ENCODE results near the gene SRRD. TPM values are rescaled to one million over a fixed set of nuclear protein-coding genes. Genes with fewer than 3 reads are reported as not detected.
A peak's percentile ranks its signal among the peaks of the same experiment; 100 is the strongest.

SRRD gene
- total and polyA plus RNA-seq, 2 of the 13 experiments (the other 11 are each of a cell fraction or from before 2014, with no cell fraction given) = 22.8 to 36.6 TPM

DNA sequence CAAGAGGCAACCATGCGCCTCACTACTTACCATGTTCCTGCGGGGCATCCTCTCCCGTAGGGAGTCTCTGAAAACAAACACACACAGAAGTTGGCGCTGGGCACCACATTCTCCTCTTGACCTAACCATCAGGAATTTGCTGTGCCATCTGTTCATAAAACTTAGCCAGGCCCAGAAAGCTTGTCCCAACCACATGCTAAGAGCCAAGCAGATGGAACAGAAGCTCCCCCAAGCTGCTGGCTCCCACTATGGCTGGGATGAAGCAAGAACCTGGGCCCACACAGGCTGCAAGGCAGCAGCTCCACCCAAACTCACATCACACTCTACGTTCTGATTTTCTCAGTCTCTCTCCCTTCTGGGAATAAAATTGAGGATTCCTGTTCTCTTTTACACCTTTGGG is 17.5 kb upstream of the SRRD start:
- Histone ChIP-seq H3K27me3 (ENCODE audit: control insufficient read depth in 1 of 2, insufficient read depth in 2 of 2, low read length in 2 of 2) (no peaks in the 10 kb centered on the region), H3K36me3 (replicated peaks in 1 of 2; ENCODE audit: control insufficient read depth in 1 of 2, insufficient read depth in 2 of 2, low read length in 2 of 2) (peaks cover 43 to 78% of the 10 kb centered on the region in 2 experiments), H3K4me2 (ENCODE audit: low read depth, low read length) (no peak overlapping the region), H3K9me3 (ENCODE audit: low read length) (no peaks in the 10 kb centered on the region), H4K20me1 (ENCODE audit: insufficient read depth, low read length) (0 out of 2 replicates have a peak, but pooled peaks cover under 1% of the 10 kb centered on the region), H3K9ac (ENCODE audit: insufficient read depth, low read depth, low read length) (no peak overlapping the region), H3K4me1 (ENCODE audit: insufficient read depth, low read length) (peaks cover 12% of the 10 kb centered on the region), H3K4me3 (replicated peaks in 1 of 3; ENCODE audit: insufficient read depth in 1 of 3, low read depth in 2 of 3, low read length in 3 of 3) (no peak overlapping the region), H2AFZ (ENCODE audit: low read length) (no peak overlapping the region), H3K79me2 (ENCODE audit: insufficient read depth, low read length) (no peaks in the 10 kb centered on the region), H3K27ac (ENCODE audit: extremely low read length, insufficient read depth, low read length) (no peak overlapping the region)
- no TSS peak for BruUV-seq (replicated peaks)
- ChIA-PET CTCF (ENCODE audit: low intra/inter-chr PET ratio, low total read pairs) (no interaction called here), POLR2A (no interaction called here)
- no peak for FAIRE-seq
- in situ Hi-C loops (cut with HindIII; ENCODE audit: extremely low pct_ligation_motif_present, low pct_unique_long_range_greater_than_20kb) (no loop called here), intact Hi-C loops (cut with micrococcal nuclease; ENCODE audit: unreplicated experiment) (no loop called here)
- TF ChIP-seq, protein P1, sequence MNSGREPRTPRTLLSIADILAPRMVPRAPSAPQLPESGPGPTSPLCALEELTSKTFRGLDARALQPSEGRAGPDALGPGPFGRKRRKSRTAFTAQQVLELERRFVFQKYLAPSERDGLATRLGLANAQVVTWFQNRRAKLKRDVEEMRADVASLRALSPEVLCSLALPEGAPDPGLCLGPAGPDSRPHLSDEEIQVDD (CRISPR knock-in tag; IDR thresholded peaks at IDR 0.05; ENCODE audit: borderline replicate concordance) = no peak
- TF ChIP-seq GPN1 (CRISPR knock-in tag; IDR thresholded peaks at IDR 0.05; ENCODE audit: borderline replicate concordance) (no peak), HDAC2 (CRISPR knock-in tag; IDR thresholded peaks at IDR 0.05) (no peak), ERF (CRISPR knock-in tag; IDR thresholded peaks at IDR 0.05) (no peak), THYN1 (CRISPR knock-in tag; IDR thresholded peaks at IDR 0.05; ENCODE audit: borderline replicate concordance, low read depth) (no peak), MBNL3 (CRISPR knock-in tag; conservative IDR thresholded peaks at IDR 0.05) (no peak), MED1 (CRISPR knock-in tag; IDR thresholded peaks at IDR 0.05) (no peak), ZNF24 (IDR thresholded peaks at IDR 0.05) (no peak)
- ATAC-seq = no peak
- no peak for DNase-seq (ENCODE audit: low spot score)
- 98% methylated on average over 4 of the region's 5 CpGs for WGBS (ENCODE audit: low lambda C conversion rate)

DNA sequence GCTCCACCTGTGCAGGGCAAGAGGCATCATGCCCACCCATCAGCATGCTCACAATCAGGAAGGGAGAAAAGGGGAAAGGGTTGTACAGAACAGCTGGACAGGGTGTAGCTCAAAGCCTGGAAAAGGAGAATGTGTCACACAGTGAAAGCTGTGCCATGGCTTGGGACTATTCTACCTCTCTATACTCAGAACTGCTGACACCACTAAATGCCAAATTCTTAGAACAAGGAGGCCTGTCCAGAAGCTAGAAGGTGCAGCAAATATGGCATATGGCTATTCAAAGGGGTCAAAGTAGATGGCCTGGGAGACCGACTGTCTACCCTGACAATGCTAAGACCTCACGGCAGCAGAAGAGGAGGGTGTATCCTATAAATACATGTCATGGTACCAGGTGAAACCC is 12.9 kb upstream of the SRRD start:
- peaks cover 12% of the 10 kb centered on the region for H3K79me2 ChIP-seq (ENCODE audit: insufficient read depth, low read length)
- H3K27me3 ChIP-seq (ENCODE audit: control insufficient read depth in 1 of 2, insufficient read depth in 2 of 2, low read length in 2 of 2) = no peaks in the 10 kb centered on the region
- H3K4me2 ChIP-seq (ENCODE audit: low read depth, low read length) = no peak overlapping the region
- no peaks in the 10 kb centered on the region for H4K20me1 ChIP-seq (ENCODE audit: insufficient read depth, low read length)
- H3K4me3 ChIP-seq (replicated peaks in 1 of 3; ENCODE audit: insufficient read depth in 1 of 3, low read depth in 2 of 3, low read length in 3 of 3) = no peak overlapping the region
- H3K4me1 ChIP-seq (ENCODE audit: insufficient read depth, low read length) = no peaks in the 10 kb centered on the region
- H3K27ac ChIP-seq (ENCODE audit: extremely low read length, insufficient read depth, low read length) = no peak overlapping the region
- no TSS peak for BruUV-seq (replicated peaks)
- FAIRE-seq (no peak), ATAC-seq (no peak), DNase-seq (ENCODE audit: low spot score) (no peak)
- 100% methylated on average over 2 of the region's 2 CpGs for WGBS (ENCODE audit: low lambda C conversion rate)
- intact Hi-C loops (cut with micrococcal nuclease; ENCODE audit: unreplicated experiment) = no loop called here
- H3K9ac ChIP-seq (ENCODE audit: insufficient read depth, low read depth, low read length) = no peak overlapping the region
- H2AFZ ChIP-seq (ENCODE audit: low read length) = no peak overlapping the region
- no peaks in the 10 kb centered on the region for H3K9me3 ChIP-seq (ENCODE audit: low read length)
- CTCF ChIA-PET (ENCODE audit: low intra/inter-chr PET ratio, low total read pairs) = no interaction called here
- POLR2A ChIA-PET = no interaction called here
- in situ Hi-C loops (cut with HindIII; ENCODE audit: extremely low pct_ligation_motif_present, low pct_unique_long_range_greater_than_20kb) = no loop called here
- peaks cover 26 to 84% of the 10 kb centered on the region in 2 experiments for H3K36me3 ChIP-seq (replicated peaks in 1 of 2; ENCODE audit: control insufficient read depth in 1 of 2, insufficient read depth in 2 of 2, low read length in 2 of 2)
- TF ChIP-seq XRCC5 (optimal IDR thresholded peaks at IDR 0.05; ENCODE audit: low read length) = no peak
- TF ChIP-seq, protein P2, sequence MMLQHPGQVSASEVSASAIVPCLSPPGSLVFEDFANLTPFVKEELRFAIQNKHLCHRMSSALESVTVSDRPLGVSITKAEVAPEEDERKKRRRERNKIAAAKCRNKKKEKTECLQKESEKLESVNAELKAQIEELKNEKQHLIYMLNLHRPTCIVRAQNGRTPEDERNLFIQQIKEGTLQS (CRISPR knock-in tag; IDR thresholded peaks at IDR 0.05) = no peak
- no peak for TF ChIP-seq FOXJ3 (CRISPR knock-in tag; IDR thresholded peaks at IDR 0.05; ENCODE audit: borderline replicate concordance)
- TF ChIP-seq, protein P3, sequence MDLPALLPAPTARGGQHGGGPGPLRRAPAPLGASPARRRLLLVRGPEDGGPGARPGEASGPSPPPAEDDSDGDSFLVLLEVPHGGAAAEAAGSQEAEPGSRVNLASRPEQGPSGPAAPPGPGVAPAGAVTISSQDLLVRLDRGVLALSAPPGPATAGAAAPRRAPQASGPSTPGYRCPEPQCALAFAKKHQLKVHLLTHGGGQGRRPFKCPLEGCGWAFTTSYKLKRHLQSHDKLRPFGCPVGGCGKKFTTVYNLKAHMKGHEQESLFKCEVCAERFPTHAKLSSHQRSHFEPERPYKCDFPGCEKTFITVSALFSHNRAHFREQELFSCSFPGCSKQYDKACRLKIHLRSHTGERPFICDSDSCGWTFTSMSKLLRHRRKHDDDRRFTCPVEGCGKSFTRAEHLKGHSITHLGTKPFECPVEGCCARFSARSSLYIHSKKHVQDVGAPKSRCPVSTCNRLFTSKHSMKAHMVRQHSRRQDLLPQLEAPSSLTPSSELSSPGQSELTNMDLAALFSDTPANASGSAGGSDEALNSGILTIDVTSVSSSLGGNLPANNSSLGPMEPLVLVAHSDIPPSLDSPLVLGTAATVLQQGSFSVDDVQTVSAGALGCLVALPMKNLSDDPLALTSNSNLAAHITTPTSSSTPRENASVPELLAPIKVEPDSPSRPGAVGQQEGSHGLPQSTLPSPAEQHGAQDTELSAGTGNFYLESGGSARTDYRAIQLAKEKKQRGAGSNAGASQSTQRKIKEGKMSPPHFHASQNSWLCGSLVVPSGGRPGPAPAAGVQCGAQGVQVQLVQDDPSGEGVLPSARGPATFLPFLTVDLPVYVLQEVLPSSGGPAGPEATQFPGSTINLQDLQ (CRISPR knock-in tag; IDR thresholded peaks at IDR 0.05) = no peak
- TF ChIP-seq ZC3H4 (CRISPR knock-in tag; IDR thresholded peaks at IDR 0.05; ENCODE audit: borderline replicate concordance) = no peak
- TF ChIP-seq SMAD3 (CRISPR knock-in tag; IDR thresholded peaks at IDR 0.05) = no peak
- TF ChIP-seq, protein P4, sequence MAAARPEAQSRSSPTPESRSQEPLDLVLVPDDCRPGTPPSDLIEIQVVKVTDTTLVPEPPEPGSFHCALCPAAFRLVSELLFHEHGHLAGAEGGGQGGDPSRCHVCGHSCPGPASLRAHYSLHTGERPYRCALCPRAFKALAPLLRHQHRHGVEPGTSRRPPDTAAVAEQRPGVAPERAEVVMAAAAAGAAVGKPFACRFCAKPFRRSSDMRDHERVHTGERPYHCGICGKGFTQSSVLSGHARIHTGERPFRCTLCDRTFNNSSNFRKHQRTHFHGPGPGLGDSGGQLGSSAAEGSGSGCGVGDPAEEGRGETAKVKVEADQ (CRISPR knock-in tag; IDR thresholded peaks at IDR 0.05; ENCODE audit: borderline replicate concordance) = no peak
- TF ChIP-seq FLYWCH1 (CRISPR knock-in tag; IDR thresholded peaks at IDR 0.05) = no peak
- TF ChIP-seq MAFF (IDR thresholded peaks at IDR 0.05; ENCODE audit: low read depth, low read length) = peak; percentile 58
